ENCODE measurements around the gene CCDC172. TPM values are rescaled to one million over a fixed set of nuclear protein-coding genes. Genes with fewer than 3 reads are reported as not detected.
A peak's percentile ranks its signal among the peaks of the same experiment; 100 is the strongest.

CCDC172 gene
- total and polyA plus RNA-seq, 2 of the 13 experiments (the other 11 are each of a cell fraction or from before 2014, with no cell fraction given) = not detected

GRCh38 chr10:116304923-116305322 lies 19.3 kb upstream of the CCDC172 start:
- FAIRE-seq (no peak), ATAC-seq (no peak), DNase-seq (ENCODE audit: low spot score) (no peak)
- no peaks in the 10 kb centered on the region for H3K79me2 ChIP-seq (ENCODE audit: insufficient read depth, low read length)
- H3K4me1 ChIP-seq (ENCODE audit: insufficient read depth, low read length) = no peaks in the 10 kb centered on the region
- no peaks in the 10 kb centered on the region for H3K36me3 ChIP-seq (replicated peaks in 1 of 2; ENCODE audit: control insufficient read depth in 1 of 2, insufficient read depth in 2 of 2, low read length in 2 of 2)
- 0% methylated on average over 1 of the region's 1 CpG for WGBS (ENCODE audit: low lambda C conversion rate)
- H3K9ac ChIP-seq (ENCODE audit: insufficient read depth, low read depth, low read length) = no peak overlapping the region
- ChIA-PET POLR2A (no interaction called here), CTCF (ENCODE audit: low intra/inter-chr PET ratio, low total read pairs) (no interaction called here)
- no peaks in the 10 kb centered on the region for H3K27me3 ChIP-seq (ENCODE audit: control insufficient read depth in 1 of 2, insufficient read depth in 2 of 2, low read length in 2 of 2)
- TF ChIP-seq MAFK (conservative IDR thresholded peaks at IDR 0.05 in 1 of 2, IDR thresholded peaks at IDR 0.05 in 1 of 2; ENCODE audit: low read length in 2 of 2) (peak; percentile 28 to 65; a peak in 2 of 4 replicates), RAD21 (CRISPR knock-in tag; IDR thresholded peaks at IDR 0.05) (no peak), MAFF (IDR thresholded peaks at IDR 0.05; ENCODE audit: low read depth, low read length) (0 out of 2 replicates have a peak, but pooled peaks have one; percentile 36)
- no TSS peak for BruUV-seq (replicated peaks)
- intact Hi-C loops (cut with micrococcal nuclease; ENCODE audit: unreplicated experiment) = no loop called here
- H3K27ac ChIP-seq (ENCODE audit: extremely low read length, insufficient read depth, low read length) = no peak overlapping the region
- H4K20me1 ChIP-seq (ENCODE audit: insufficient read depth, low read length) = no peaks in the 10 kb centered on the region
- no peak overlapping the region for H3K4me2 ChIP-seq (ENCODE audit: low read depth, low read length)
- in situ Hi-C loops (cut with HindIII; ENCODE audit: extremely low pct_ligation_motif_present, low pct_unique_long_range_greater_than_20kb) = no loop called here
- H3K4me3 ChIP-seq (replicated peaks in 1 of 3; ENCODE audit: insufficient read depth in 1 of 3, low read depth in 2 of 3, low read length in 3 of 3) = no peak overlapping the region
- no peaks in the 10 kb centered on the region for H3K9me3 ChIP-seq (ENCODE audit: low read length)
- no peak overlapping the region for H2AFZ ChIP-seq (ENCODE audit: low read length)

- Histone ChIP-seq H3K9ac (ENCODE audit: insufficient read depth, low read depth, low read length) (no peak overlapping the region), H3K27me3 (ENCODE audit: control insufficient read depth in 1 of 2, insufficient read depth in 2 of 2, low read length in 2 of 2) (no peaks in the 10 kb centered on the region), H3K4me1 (ENCODE audit: insufficient read depth, low read length) (no peaks in the 10 kb centered on the region), H4K20me1 (ENCODE audit: insufficient read depth, low read length) (no peaks in the 10 kb centered on the region), H3K4me3 (replicated peaks in 1 of 3; ENCODE audit: insufficient read depth in 1 of 3, low read depth in 2 of 3, low read length in 3 of 3) (no peak overlapping the region), H3K27ac (ENCODE audit: extremely low read length, insufficient read depth, low read length) (no peak overlapping the region), H3K79me2 (ENCODE audit: insufficient read depth, low read length) (no peaks in the 10 kb centered on the region), H3K36me3 (replicated peaks in 1 of 2; ENCODE audit: control insufficient read depth in 1 of 2, insufficient read depth in 2 of 2, low read length in 2 of 2) (no peaks in the 10 kb centered on the region), H3K9me3 (ENCODE audit: low read length) (no peaks in the 10 kb centered on the region), H3K4me2 (ENCODE audit: low read depth, low read length) (no peak overlapping the region), H2AFZ (ENCODE audit: low read length) (no peak overlapping the region)
- intact Hi-C loops (cut with micrococcal nuclease; ENCODE audit: unreplicated experiment) (no loop called here), in situ Hi-C loops (cut with HindIII; ENCODE audit: extremely low pct_ligation_motif_present, low pct_unique_long_range_greater_than_20kb) (no loop called here)
- ChIA-PET CTCF (ENCODE audit: low intra/inter-chr PET ratio, low total read pairs) (no interaction called here), POLR2A (no interaction called here)
- 0% methylated on average over 2 of the region's 2 CpGs for WGBS (ENCODE audit: low lambda C conversion rate)
- no peak for TF ChIP-seq ZFP82 (CRISPR knock-in tag; IDR thresholded peaks at IDR 0.05; ENCODE audit: borderline replicate concordance)
- DNase-seq (ENCODE audit: low spot score) = no peak
- no TSS peak for BruUV-seq (replicated peaks)
- ATAC-seq = no peak
- no peak for FAIRE-seq
These were observed 17.4 kb upstream of the CCDC172 start for GRCh38 chr10:116306847-116307246.
